Activated CD4-positive, CD25-positive, alpha-beta regulatory T cell (primary cell): ENCODE measurements around the gene EGR4.

Experiments used
- DNase-seq, 4 experiments: peaks; one replicate each; lab custom pipeline; 2025; lab: John Stamatoyannopoulos, UW

The EGR4 gene

GRCh38 chr2:73249636-73250035, 43.7 kb downstream of the EGR4 start:
- DNase-seq: no peak

- DNase-seq: no peak
These were observed 46.5 kb downstream of the EGR4 start for GRCh38 chr2:73246850-73247249.

GRCh38 chr2:73244580-73244979, 48.8 kb downstream of the EGR4 start:
- DNase-seq: no peak

DNA sequence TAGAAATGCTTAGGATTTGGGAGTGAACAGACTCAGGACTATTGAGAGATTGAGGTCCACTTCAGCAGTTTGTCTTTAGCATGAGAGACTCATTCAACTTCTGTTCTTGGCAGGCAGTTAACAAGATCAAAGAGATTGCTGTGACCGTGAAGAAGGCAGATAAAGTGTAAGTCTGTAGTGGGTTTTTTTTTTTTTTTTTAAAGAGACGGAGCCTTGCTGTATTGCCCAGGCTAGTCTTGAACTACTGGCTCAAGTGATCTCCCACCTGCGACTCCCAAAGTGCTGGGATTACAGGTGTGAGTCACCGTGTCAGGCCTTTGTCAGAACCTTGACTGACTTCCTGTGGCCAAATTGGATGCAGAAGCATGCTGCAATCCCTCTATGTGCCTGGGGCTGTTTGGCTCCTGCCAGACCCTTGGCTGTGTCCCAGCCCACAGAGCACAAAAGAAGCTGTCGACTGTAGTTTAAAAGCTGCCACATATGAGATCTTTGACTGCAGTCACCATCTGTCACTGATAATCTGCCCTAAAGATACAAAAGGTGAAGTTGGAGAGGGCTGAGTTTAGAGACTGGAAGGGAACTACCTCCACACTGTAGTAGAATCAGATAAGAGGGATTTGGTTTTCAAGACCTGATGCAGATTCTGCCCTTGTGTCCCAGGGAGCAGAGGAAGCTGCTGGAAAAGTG, 49.3 kb downstream of the EGR4 start:
- no peak for DNase-seq
